Upper lobe of right lung (tissue), 1 donor: ENCODE data around the gene ZNF385C. TPM values are rescaled to one million over a fixed set of nuclear protein-coding genes. Genes with fewer than 3 reads are reported as not detected.

Experiments used
- ATAC-seq: fragments of 200-7000 bp; cut with Tn5 transposase; one replicate; pipeline ENCODE4 v1.9.1; 2020; ENCODE audit warnings: mild to moderate bottlenecking, moderate library complexity
- DNase-seq: peaks from one replicate; pipeline ENCODE4 v3.0.0-alpha.2; 2020
- H3K27ac ChIP-seq: fragments of 200-600 bp; one replicate; pipeline ENCODE4 v1.8.0; 2022
- H3K27me3 ChIP-seq: fragments of 200-600 bp; one replicate; pipeline ENCODE4 v1.8.0; 2022; ENCODE audit warnings: mild to moderate bottlenecking
- H3K36me3 ChIP-seq: fragments of 200-600 bp; one replicate; pipeline ENCODE4 v1.8.0; 2022
- H3K4me1 ChIP-seq: fragments of 200-600 bp; one replicate; pipeline ENCODE4 v1.8.0; 2022
- H3K4me3 ChIP-seq: fragments of 200-600 bp; one replicate; pipeline ENCODE4 v1.8.0; 2022; ENCODE audit warnings: mild to moderate bottlenecking
- H3K9me3 ChIP-seq: fragments of 200-600 bp; one replicate; pipeline ENCODE4 v1.8.0; 2022
- CTCF ChIP-seq: fragments of 200-600 bp; IDR thresholded peaks from one replicate; pipeline ENCODE4 v1.8.0; 2022; ENCODE audit warnings: antibody characterized with exemption
- intact Hi-C: fragments of 100-400 bp; cut with DNase I; formaldehyde crosslinking; loops from one replicate; pipeline ENCODE4 v1.11.0; 2022
- total RNA-seq: library from RNA; stranded (reverse); fragmentation: NEBNext Ultra II Directional; extraction: Animal tissue kit (Norgen Biotek cat#: 25700); gene quantifications from one replicate; pipeline ENCODE4 v1.2.1, GENCODE V29; 2021
- donor health status: DM: no; HTN: yes; CAD: no; lungs with severe emphysema.

The ZNF385C gene
- total RNA-seq, 1 donor from 2014 or later = 0.78 TPM

GRCh38 chr17:41985919-41986318, 112.4 kb downstream of the ZNF385C start:
- no peaks in the 10 kb centered on the region for H3K9me3 ChIP-seq
- H3K36me3 ChIP-seq = peaks cover 100% of the 10 kb centered on the region
- H3K27me3 ChIP-seq = no peaks in the 10 kb centered on the region
- no peak overlapping the region for H3K4me3 ChIP-seq
- H3K27ac ChIP-seq = no peak overlapping the region
- ATAC-seq (no peak), DNase-seq (no peak)
- no peak for TF ChIP-seq CTCF
- intact Hi-C loops = no loop called here
- no peaks in the 10 kb centered on the region for H3K4me1 ChIP-seq

GRCh38 chr17:41984454-41984853, 113.8 kb downstream of the ZNF385C start:
- Histone ChIP-seq H3K27me3 (no peaks in the 10 kb centered on the region), H3K36me3 (peaks cover 97% of the 10 kb centered on the region), H3K27ac (no peak overlapping the region), H3K4me3 (no peak overlapping the region), H3K4me1 (no peaks in the 10 kb centered on the region), H3K9me3 (no peaks in the 10 kb centered on the region)
- ATAC-seq = no peak
- no peak for TF ChIP-seq CTCF
- intact Hi-C loops = no loop called here
- no peak for DNase-seq

GRCh38 chr17:41982026-41982760, 116.1 kb downstream of the ZNF385C start:
- H3K36me3 ChIP-seq = peaks cover 97% of the 10 kb centered on the region
- intact Hi-C loops = no loop called here

GRCh38 chr17:41977991-41978390, 120.3 kb downstream of the ZNF385C start:
- intact Hi-C loops = no loop called here
- peaks cover 97% of the 10 kb centered on the region for H3K36me3 ChIP-seq
- H3K27ac ChIP-seq = no peak overlapping the region
- H3K4me1 ChIP-seq = no peaks in the 10 kb centered on the region
- ATAC-seq (no peak), DNase-seq (no peak)
- no peaks in the 10 kb centered on the region for H3K9me3 ChIP-seq
- no peak for TF ChIP-seq CTCF
- H3K4me3 ChIP-seq = no peak overlapping the region
- H3K27me3 ChIP-seq = no peaks in the 10 kb centered on the region

More at GRCh38 chr17:41982026-41982760, 116.1 kb downstream of the ZNF385C start:
- Histone ChIP-seq H3K27me3 (no peaks in the 10 kb centered on the region), H3K27ac (no peak overlapping the region), H3K9me3 (no peaks in the 10 kb centered on the region), H3K4me1 (no peaks in the 10 kb centered on the region), H3K4me3 (no peak overlapping the region)
- DNase-seq = no peak
- TF ChIP-seq CTCF = no peak
- no peak for ATAC-seq

GRCh38 chr17:41976142-41976768, 122.0 kb downstream of the ZNF385C start:
- ATAC-seq (no peak), DNase-seq (peak; percentile 33)
- Histone ChIP-seq H3K27ac (no peak overlapping the region), H3K9me3 (no peaks in the 10 kb centered on the region), H3K27me3 (no peaks in the 10 kb centered on the region), H3K36me3 (peaks cover 94% of the 10 kb centered on the region), H3K4me1 (no peaks in the 10 kb centered on the region), H3K4me3 (no peak overlapping the region)
- TF ChIP-seq CTCF = no peak
- intact Hi-C loops = no loop called here

Other genes with a start within 250 kb of the ZNF385C start
- 12.6 TPM for gene KLHL11, start 233.1 kb downstream of the ZNF385C start, total RNA-seq
- 112 TPM for gene ACLY, start 179.5 kb downstream of the ZNF385C start, total RNA-seq
- gene ODAD4, start 167.9 kb downstream of the ZNF385C start, total RNA-seq = 1.0 TPM
- 51.1 TPM for gene CNP, start 131.7 kb downstream of the ZNF385C start, total RNA-seq
- 75.9 TPM for gene DNAJC7, start 81.0 kb downstream of the ZNF385C start, total RNA-seq
- gene NKIRAS2, start 78.4 kb downstream of the ZNF385C start, total RNA-seq = 28.8 TPM
- gene C17orf113, start 47.9 kb downstream of the ZNF385C start, total RNA-seq = 0.72 TPM
- 27.5 TPM for gene DHX58, start 14.2 kb upstream of the ZNF385C start, total RNA-seq
- 45.3 TPM for gene KAT2A, start 22.9 kb upstream of the ZNF385C start, total RNA-seq
- not detected for gene HSPB9, start 24.3 kb upstream of the ZNF385C start, total RNA-seq
- gene RAB5C, start 56.5 kb upstream of the ZNF385C start, total RNA-seq = 154 TPM
- gene KCNH4, start 82.7 kb upstream of the ZNF385C start, total RNA-seq = 0.26 TPM
- gene HCRT, start 87.0 kb upstream of the ZNF385C start, total RNA-seq = not detected
- gene GHDC, start 96.0 kb upstream of the ZNF385C start, total RNA-seq = 30.9 TPM
- gene STAT5B, start 177.9 kb upstream of the ZNF385C start, total RNA-seq = 71.0 TPM
- gene STAT5A, start 190.0 kb upstream of the ZNF385C start, total RNA-seq = 42.0 TPM